AG08395 (cell line): ENCODE data around the gene EVC.
A peak's percentile ranks its signal among the peaks of the same experiment; 100 is the strongest.
"Not testable (repeated sequence)": the region's sequence is repeated elsewhere in the genome, so short reads cannot be mapped to it uniquely, and the experiment has no call there.

Experiments used
- DNase-seq: peaks from one replicate; pipeline ENCODE4 v3.0.0; 2012; ENCODE audit warnings: mixed read lengths, low spot score

EVC gene

DNA sequence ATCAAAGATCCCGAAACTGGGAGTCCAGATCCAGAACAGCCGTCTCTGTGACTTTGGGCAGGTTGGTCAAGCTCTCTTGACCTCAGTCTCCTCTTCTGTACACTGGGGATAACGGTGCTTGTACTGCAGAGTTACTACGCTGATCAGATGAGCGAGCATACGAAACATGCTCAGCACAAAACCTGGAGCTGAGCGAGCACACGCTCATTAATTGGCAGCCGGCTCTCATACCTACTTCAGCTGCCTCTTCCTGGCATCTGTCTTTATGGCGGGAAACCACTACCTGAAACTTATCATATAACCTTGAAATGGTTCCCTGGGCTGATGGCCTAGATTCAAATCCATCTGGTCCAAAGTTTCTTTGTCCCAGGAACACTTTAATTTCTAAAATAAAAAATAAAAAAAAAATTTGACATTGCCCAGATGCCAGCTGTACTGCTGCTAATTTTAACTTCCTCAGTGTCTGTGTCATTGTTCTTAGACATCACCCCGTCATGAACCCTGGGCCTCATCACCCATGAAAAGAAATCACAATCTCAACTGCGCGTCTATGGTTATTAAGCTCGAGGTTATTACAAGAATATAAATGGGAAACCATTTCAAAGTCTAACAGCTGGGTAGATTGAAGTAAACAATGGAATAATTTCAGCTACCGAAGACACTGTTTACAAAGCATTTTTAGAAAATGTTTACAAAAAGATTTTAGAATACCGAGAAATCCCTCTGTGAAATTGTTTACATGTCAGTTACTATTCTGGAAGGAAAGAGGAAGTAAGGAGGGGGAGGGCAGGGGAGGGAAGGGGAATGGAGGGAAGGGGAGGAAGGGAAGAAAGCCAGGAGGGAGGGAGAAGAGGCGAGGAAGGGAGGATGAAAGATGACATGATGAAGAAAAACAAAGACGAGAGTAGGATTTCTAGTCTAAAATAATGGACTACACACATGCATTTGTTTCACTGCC is 132.9 kb downstream of the EVC start:
- no peak for DNase-seq

GRCh38 chr4:5845035-5845905 is 134.3 kb downstream of the EVC start:
- no peak for DNase-seq

DNA sequence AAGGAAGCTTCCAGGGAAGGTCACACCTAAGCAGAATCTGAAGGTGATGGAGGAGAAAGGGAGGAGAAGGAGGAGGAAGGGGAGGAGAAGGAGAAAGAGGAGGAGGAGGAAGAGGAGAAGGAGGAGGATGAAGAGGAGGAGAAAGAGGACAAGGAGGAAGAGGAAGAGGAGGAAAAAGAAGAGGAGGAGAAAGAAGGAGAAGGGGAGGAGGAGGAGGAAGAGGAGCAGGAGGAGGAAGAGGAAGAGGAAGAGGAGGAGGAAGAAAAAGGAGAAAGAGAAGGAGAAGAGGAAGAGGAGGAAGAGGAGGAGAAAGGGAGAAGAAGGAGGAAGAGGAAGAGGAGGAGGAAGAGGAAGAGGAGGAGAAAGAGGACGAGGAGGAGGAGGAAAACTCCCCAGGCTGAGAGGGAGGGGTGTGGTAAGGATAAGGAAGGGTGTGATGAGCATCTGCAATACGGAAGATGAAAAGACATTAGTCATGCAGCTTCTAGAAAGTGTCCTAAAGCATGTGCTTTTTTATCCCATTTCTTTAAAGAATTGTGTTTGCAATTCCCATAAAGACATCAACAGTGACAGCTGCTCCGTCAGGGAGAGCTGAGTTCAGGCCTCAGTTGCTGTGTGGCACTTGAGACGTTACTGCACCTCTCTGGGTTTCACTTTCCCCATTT is 140.8 kb downstream of the EVC start:
- no peak for DNase-seq

DNA sequence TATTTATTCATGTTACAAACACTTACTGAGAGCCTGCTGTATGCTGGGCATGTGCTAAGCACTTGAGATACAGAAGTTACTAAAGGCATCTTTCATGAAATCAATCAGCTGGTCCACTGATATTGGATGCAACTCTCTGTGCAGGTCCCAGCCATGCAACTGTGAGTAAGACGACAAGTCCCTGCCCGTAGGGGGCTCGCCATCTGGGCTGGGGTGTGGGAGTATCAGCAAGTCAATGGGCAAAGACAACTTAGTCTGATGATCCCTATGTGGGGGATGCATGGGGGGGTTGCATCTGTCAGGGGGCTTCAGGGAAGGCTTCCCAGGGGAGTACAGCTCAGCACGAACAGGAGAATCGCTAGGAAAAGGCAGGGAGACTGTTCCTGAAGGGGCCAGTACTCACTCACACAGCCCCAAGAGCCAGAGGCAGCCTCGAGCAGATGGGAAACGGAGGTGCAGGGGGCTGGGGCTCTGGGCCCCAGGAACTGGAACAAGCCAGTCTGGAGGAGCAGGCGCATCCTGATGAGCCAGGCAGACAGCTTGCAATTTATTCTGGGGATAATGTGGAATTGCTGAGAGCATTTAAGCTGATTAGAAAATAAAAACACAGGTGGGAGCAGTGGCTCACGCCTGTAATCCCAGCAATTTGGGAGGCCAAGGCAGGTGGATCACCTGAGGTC is 141.7 kb downstream of the EVC start:
- no peak for DNase-seq

GRCh38 chr4:5854929-5855328 is 143.9 kb downstream of the EVC start:
- DNase-seq, result no peak

- not testable (repeated sequence) for DNase-seq
Observed at GRCh38 chr4:5856362-5856761, 145.4 kb downstream of the EVC start.

DNA sequence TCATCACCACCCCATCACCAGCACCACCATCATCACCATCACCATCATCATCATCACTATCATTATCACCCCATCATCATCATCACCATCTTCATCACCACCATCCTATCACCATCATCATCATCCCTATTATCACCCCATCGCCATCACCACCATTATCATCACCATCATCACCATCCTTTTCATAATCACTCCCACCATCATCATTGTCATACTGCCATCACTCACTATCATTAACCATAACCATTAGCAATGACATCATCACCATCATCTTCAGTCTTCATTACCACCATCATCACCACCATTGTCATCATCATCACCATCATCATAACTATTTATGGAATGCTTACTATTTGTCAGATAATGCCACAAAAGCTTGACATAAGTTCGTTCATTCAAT is 146.2 kb downstream of the EVC start:
- DNase-seq, result no peak

- no peak for DNase-seq
Observed at GRCh38 chr4:5858020-5858769, 147.2 kb downstream of the EVC start.

- DNase-seq, result peak; percentile 63
Observed at GRCh38 chr4:5863461-5864113, 152.6 kb downstream of the EVC start.
